Stimulated activated naive CD8-positive, alpha-beta T cell treated with anti-CD3 and anti-CD28 coated beads, Interleukin-15, Interleukin-2, amounts not matched to agents 100 ng/mL and 50 ng/mL, for 24 hours (primary cell): ENCODE results near the gene EHMT2.
"Not testable (repeated sequence)": the region's sequence is repeated elsewhere in the genome, so short reads cannot be mapped to it uniquely, and the experiment has no call there.

Experiments
- H3K27ac Mint-ChIP-seq: one replicate; pipeline ENCODE4 v1.8.0; 2021; ENCODE audit warnings: mild to moderate bottlenecking, mixed read lengths
- H3K27me3 Mint-ChIP-seq: one replicate; pipeline ENCODE4 v1.8.0; 2021; ENCODE audit warnings: mixed read lengths
- H3K36me3 Mint-ChIP-seq: one replicate; pipeline ENCODE4 v1.8.0; 2021; ENCODE audit warnings: low read depth, mixed read lengths
- H3K4me1 Mint-ChIP-seq: one replicate; pipeline ENCODE4 v1.8.0; 2021; ENCODE audit warnings: low read depth, mixed read lengths
- H3K4me3 Mint-ChIP-seq: one replicate; pipeline ENCODE4 v1.8.0; 2021; ENCODE audit warnings: mild to moderate bottlenecking, mixed read lengths
- H3K9me3 Mint-ChIP-seq: one replicate; pipeline ENCODE4 v1.8.0; 2021; ENCODE audit warnings: mixed read lengths

The EHMT2 gene

DNA sequence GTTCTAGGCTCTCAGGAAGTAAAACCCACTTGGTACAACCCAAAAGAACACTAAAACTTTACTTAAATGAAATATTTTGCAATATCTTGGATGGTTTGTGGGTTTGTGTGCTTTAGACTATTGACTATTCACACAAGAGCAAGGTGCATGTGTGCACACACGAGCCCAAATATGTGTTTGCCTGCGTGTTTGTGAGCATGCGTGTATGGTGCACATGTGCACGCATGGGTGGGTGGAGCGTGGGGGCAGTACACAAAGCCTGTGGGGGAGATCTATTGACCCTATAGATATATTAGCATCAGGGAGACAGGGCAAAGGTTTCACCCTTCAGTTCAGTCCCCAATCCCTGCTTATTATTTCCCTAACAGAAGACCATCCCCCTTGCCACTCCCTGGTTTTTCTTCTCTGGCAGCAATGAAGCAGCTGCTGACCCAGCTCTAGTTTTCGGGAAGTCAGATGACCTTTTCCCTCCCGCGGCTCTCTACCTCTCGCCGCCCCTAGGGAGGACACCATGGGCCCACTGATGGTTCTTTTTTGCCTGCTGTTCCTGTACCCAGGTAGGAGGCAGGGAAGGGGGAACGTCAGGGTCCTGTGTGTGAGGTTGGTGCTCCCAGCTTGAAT lies 29.9 kb upstream of the EHMT2 start, which contains the start of gene C2:
TSS of gene C2 (plus strand) at position 476 of the 621 bp plus-strand sequence. CDS start at position 512, 36 bp downstream.
- Mint-ChIP-seq H3K4me1 (no peaks in the 10 kb centered on the region), H3K27ac (no peak within 1 kb of the TSS), H3K27me3 (peaks cover 2% of the 10 kb centered on the region), H3K9me3 (no peaks in the 10 kb centered on the region), H3K4me3 (no peak within 1 kb of the TSS), H3K36me3 (no peaks in the 10 kb centered on the region)

DNA sequence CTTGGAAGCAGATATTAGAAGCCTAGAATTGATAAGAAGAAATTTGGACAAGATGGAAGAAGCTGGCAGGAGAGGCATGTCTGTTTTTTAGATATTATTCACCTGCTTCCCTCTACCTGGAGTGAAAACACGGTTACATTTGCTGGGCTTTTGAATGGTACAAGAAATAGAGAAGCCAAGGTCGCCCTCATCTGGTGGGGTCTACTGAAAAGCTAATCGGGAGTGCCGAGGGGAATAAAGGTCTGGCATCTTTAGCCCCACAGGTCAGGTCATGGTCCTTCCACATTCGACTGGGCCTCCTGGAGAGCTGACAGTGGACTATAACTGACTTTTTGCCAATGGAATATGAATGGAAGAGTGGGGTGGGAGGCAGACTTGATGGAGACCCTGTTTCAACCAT lies 25.4 kb upstream of the EHMT2 start:
- no peak overlapping the region for H3K4me3 Mint-ChIP-seq
- no peaks in the 10 kb centered on the region for H3K36me3 Mint-ChIP-seq
- H3K4me1 Mint-ChIP-seq = no peaks in the 10 kb centered on the region
- H3K27ac Mint-ChIP-seq = no peak overlapping the region
- H3K27me3 Mint-ChIP-seq = peaks cover 2% of the 10 kb centered on the region
- H3K9me3 Mint-ChIP-seq = no peaks in the 10 kb centered on the region

DNA sequence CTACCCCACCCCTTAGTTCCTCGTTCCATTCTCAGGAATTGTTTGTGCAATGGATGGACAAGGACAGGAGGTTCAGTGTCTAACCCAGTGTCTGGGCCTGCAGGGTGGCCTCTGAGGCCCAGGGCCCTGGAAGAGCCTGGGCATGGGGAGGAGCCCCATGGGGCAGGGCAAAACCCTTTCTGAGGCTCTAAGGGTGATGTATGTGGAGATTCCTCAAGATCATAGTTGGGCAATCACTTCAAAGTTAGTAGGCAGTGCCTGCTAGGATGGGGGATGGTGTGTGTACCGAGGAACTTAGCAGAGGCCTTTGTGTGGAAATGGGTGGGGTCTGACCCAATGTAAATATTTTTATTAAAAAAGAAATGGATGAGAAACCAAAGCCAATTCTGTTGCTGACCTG lies 23.3 kb upstream of the EHMT2 start:
- no peaks in the 10 kb centered on the region for H3K4me1 Mint-ChIP-seq
- no peak overlapping the region for H3K27ac Mint-ChIP-seq
- H3K36me3 Mint-ChIP-seq = no peaks in the 10 kb centered on the region
- H3K27me3 Mint-ChIP-seq = peaks cover 2% of the 10 kb centered on the region
- no peak overlapping the region for H3K4me3 Mint-ChIP-seq
- no peaks in the 10 kb centered on the region for H3K9me3 Mint-ChIP-seq

DNA sequence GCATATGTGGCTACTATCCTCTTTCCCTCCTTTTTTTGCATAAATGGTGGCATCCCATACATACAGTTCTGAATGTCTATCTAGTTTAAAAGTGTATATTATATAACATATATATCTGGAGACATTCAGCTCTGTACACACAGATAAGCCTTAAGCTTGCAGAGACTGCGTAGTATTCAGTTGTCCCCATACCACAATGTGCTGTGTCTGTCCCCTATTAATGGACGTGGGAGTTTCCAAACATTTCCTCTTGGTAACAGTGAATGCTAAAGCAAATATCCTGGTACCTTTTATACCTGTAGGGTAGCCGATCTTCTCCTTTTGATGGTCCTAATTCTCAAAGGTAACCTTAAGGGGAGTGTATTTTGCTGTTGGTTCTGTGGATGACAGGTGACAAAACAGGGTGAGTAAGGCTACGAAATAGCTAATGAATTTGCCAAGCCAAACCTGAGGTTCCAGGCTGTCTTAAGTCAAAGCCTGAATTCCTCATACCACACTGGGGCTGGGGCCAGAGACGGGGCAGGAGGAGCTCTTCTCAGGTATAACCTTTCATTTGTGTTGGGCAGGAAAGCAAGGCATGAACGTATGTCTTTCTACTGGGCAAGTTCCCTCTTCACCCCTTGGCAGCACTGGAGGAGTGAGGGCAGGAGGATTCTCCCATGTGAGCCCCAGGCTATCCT lies 22.3 kb upstream of the EHMT2 start:
- Mint-ChIP-seq H3K9me3 (no peaks in the 10 kb centered on the region), H3K36me3 (no peaks in the 10 kb centered on the region), H3K4me1 (no peaks in the 10 kb centered on the region), H3K27me3 (peaks cover 4% of the 10 kb centered on the region), H3K27ac (no peak overlapping the region), H3K4me3 (no peak overlapping the region)

DNA sequence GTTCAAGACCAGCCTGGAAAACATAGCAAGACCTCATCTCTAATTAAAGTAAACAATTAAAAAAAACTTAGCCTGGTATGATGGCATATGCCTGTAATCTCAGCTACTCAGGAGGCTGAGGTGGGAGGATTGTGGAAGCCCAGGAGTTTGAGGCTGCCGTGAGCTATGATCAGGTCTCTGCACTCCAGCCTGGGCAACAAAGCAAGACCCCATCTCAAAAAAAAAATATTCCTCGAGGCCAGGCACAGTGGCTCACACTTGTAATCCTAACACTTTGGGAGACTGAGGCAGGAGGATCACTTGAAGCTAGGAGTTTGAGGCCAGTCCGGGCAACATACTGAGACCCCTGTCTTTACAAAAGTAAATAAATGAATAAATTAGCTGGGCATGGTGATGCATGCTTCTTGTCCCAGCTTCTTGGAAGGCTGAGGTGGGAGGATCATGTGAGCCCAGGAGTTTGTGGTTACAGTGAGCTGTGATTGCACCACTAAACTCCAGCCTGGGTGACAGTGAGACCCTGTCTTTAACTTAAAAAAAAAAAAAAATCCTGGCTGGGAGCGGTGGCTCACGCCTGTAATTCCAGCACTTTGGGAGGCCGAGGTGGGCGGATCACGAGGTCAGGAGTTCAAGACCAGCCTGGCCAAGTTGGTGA lies 20.7 kb upstream of the EHMT2 start:
- H3K4me1 Mint-ChIP-seq = no peaks in the 10 kb centered on the region
- H3K4me3 Mint-ChIP-seq = no peak overlapping the region

DNA sequence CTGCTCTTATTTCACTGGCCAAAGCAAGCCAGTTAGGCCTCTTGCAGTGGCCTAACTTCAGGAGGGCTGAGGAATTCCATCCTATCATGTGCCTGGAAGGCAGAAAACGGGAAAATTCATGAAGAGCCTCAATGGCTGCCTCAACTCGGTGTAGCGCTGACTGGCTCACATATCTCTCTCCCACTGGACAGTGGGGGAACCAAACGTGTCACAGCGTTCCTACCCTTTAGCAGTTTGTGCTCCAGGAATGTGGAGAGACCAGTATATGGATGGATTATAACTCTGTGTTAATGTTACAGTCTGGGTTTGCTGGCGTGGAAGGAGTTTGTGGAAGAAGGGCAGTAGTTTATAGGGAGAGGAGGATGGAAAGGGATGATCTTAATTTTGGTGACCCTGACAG lies 18.3 kb upstream of the EHMT2 start:
- H3K4me3 Mint-ChIP-seq = no peak overlapping the region
- peaks cover 4% of the 10 kb centered on the region for H3K27me3 Mint-ChIP-seq
- no peaks in the 10 kb centered on the region for H3K9me3 Mint-ChIP-seq
- peaks cover 10% of the 10 kb centered on the region for H3K4me1 Mint-ChIP-seq
- no peak overlapping the region for H3K27ac Mint-ChIP-seq
- H3K36me3 Mint-ChIP-seq = no peaks in the 10 kb centered on the region

More for the DNA sequence above, 20.7 kb upstream of the EHMT2 start:
- Mint-ChIP-seq H3K9me3 (no peaks in the 10 kb centered on the region), H3K27ac (no peak overlapping the region), H3K27me3 (peaks cover 4% of the 10 kb centered on the region), H3K36me3 (no peaks in the 10 kb centered on the region)

DNA sequence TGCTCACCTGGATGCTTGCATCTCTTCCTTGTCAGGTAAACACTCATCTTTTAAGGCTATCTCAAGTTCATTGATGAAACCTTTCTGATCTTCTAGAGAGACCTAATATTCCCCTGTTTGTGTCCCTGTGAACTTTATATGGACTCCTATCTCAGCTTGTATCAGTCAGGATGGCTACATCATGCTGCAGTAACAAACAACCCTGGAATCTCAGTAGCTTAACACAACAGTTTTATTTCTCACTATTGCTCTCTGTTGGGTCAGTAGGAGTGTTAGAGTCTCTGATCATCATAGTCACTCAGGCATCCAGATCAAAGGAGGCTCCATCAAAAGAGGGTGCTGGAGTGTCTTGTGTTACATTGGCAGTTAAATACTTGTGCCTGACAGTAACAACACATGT lies 17.9 kb upstream of the EHMT2 start:
- H3K27ac Mint-ChIP-seq = no peak overlapping the region
- peaks cover 12% of the 10 kb centered on the region for H3K4me1 Mint-ChIP-seq
- H3K9me3 Mint-ChIP-seq = no peaks in the 10 kb centered on the region
- peaks cover 4% of the 10 kb centered on the region for H3K27me3 Mint-ChIP-seq
- no peaks in the 10 kb centered on the region for H3K36me3 Mint-ChIP-seq
- H3K4me3 Mint-ChIP-seq = no peak overlapping the region

DNA sequence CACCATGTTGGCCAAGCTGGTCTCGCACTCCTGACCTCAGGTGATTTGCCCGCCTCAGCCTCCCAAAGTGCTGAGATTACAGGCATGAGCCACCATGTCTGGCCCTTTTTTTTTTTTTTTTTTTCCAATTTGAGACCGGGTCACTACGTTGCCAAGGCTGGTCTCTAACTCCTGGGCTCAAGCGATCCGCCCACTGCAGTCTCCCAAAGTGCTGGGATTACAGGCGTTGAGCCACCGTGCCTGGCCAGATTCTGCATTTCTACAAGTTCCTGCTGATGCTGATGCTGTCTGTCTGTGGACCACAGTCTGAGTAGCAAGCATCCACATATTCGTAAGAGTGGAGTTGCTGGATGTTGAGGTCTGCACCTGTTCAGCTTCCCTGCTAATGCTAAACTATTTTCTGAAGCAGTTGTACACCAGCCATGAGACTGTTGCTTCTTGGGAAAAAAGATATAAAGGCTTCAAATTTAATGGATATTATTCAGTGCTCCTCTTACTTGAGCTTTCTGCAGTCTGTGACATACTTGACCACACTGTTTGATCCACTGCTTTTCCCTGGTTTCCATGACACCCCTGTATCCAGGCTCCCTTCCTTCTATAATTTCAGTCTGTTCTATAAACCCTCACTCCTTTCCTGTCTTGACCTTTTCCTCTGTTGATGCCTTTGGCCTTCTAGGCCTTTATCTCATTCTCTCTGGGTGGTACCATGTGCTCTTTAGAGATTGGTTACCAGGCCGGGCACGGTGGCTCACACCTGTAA lies 14.5 kb upstream of the EHMT2 start:
- Mint-ChIP-seq H3K4me3 (no peak overlapping the region), H3K36me3 (no peaks in the 10 kb centered on the region), H3K27me3 (peaks cover 8% of the 10 kb centered on the region), H3K27ac (no peak overlapping the region), H3K9me3 (no peaks in the 10 kb centered on the region), H3K4me1 (peaks cover 22% of the 10 kb centered on the region)

DNA sequence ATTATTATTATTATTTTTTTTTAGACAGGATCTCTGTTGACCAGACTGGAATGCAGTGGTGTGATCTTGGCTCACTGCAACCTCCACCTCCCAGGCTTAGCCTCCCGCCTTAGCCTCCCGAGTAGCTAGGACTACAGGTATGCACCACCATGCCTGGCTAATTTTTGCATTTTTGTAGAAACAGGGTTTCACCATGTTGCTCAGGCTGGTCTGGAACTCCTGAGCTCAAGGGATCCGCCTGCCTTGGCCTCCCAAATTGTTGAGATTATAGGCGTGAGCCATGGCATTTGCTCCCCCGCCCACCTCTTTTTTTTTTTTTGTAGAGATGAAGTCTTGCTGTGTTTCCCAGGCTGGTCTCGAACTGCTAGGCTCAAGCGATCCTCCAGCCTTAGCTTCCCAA lies 11.8 kb upstream of the EHMT2 start:
- H3K9me3 Mint-ChIP-seq, H3K4me3 Mint-ChIP-seq, H3K27me3 Mint-ChIP-seq, H3K36me3 Mint-ChIP-seq, H3K27ac Mint-ChIP-seq: not testable (repeated sequence)
- peaks cover 22% of the 10 kb centered on the region for H3K4me1 Mint-ChIP-seq

DNA sequence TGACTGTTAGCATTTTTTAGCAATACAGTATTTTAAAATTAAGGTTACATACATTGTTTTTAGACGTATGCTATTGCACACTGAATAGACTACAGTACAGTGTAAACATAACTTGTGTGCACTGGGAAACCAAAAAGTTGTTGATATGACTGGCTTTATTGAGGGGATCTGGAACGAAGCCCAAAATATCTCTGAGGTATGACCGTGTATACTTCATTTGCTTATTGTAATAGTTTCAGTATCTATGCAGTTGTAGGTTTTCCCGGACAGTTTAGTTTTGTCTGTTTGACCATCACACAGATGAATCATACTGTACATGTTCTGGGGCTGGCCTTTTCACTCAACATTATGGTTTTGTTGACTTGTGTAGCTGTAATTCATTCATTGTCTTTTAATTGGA lies 11.3 kb upstream of the EHMT2 start:
- Mint-ChIP-seq H3K27me3 (peaks cover 4% of the 10 kb centered on the region), H3K9me3 (no peaks in the 10 kb centered on the region), H3K36me3 (no peaks in the 10 kb centered on the region), H3K4me1 (peaks cover 22% of the 10 kb centered on the region), H3K27ac (no peak overlapping the region), H3K4me3 (no peak overlapping the region)

DNA sequence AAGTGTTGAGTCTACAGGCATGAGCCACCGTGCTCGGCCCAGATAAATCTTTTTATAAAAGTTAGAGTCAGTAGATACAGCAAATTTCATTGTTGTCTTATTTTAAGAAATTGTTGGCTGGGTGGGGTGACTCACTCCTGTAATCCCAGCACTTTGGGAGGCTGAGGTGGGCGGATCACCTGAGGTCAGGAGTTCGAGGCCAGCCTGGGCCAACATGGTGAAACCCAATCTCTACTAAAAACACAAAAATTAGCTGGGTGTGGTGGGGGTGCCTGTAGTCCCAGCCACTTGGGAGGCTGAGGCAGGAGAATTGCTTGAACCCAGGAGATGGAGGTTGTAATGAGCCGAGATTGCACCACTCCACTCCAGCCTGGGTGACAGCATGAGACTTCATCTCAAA lies 10.8 kb upstream of the EHMT2 start:
- H3K36me3 Mint-ChIP-seq, H3K4me3 Mint-ChIP-seq, H3K27ac Mint-ChIP-seq, H3K27me3 Mint-ChIP-seq, H3K9me3 Mint-ChIP-seq: not testable (repeated sequence)
- peaks cover 22% of the 10 kb centered on the region for H3K4me1 Mint-ChIP-seq

DNA sequence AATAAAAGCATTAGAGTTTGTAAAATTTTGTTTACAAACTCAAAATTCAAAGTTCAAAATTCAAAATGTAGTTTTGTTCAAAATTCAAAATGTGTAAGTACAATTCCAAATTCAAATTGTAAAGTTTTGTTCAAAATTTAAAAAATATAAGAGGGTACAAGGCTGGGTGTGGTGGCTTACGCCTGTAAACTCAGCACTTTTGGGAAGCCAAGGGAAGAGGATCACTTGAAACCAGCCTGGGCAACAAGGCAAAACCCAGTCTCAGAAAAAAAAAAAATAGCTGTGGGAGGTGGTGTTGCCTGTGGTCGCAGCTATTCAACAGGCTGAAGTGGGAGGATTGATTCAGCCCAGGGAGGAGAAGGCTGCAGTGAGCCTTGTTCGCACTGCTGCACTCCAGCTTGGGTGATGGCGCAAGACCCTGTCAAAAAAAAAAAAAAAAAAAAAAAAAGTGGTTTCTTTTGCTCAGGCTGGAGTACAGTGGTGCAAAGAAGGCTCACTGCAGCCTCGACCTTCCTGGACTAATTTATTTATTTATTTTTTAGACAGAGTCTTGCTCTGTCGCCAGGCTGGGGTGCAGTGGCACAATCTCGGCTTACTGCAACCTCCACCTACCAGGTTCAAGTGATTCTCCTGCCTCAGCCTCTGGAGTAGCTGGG lies 9.8 kb upstream of the EHMT2 start:
- no peak overlapping the region for H3K27ac Mint-ChIP-seq
- peaks cover 4% of the 10 kb centered on the region for H3K27me3 Mint-ChIP-seq
- peaks cover 29% of the 10 kb centered on the region for H3K4me1 Mint-ChIP-seq
- H3K4me3 Mint-ChIP-seq = no peak overlapping the region
- no peaks in the 10 kb centered on the region for H3K36me3 Mint-ChIP-seq
- H3K9me3 Mint-ChIP-seq = no peaks in the 10 kb centered on the region

DNA sequence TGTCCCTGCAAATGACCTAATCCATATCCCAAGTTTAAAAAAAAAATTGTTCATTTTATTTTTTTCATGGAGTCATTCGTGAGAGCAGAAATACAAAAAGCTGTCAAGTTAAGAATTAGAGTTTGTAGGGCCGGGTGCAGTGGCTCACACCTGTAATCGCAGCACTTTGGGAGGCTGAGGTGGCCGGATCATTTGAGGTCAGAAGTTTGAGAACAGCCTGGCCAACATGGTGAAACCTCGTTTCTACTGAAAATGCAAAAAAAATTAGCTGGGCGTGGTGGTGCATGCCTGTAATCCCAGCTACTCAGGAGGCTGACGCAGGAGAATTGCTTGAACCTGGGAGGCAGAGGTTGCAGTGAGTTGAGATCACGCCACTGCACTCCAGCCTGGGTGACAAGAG lies 9.2 kb upstream of the EHMT2 start:
- H3K4me3 Mint-ChIP-seq, H3K36me3 Mint-ChIP-seq, H3K9me3 Mint-ChIP-seq, H3K27me3 Mint-ChIP-seq, H3K27ac Mint-ChIP-seq: not testable (repeated sequence)
- peaks cover 23% of the 10 kb centered on the region for H3K4me1 Mint-ChIP-seq

DNA sequence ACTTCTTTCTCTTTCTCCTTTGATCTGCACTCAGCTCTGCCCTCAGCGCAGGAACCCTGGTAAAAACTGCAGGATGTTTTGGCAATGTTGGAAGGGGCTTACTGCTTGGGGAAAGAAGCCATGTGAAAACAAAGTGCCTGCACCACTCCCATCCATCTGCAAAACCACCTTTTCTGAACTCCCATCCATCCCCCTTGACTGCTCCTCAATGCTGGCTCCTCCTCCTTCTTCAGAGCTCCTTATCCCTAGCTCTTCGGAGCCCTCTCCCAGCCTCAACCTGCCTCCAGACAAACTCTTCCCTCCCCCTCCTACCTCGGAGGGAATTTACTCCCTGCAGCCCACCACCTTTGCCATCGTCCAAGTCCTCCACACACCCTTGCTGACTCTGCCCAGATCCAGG lies 8.6 kb upstream of the EHMT2 start:
- no peaks in the 10 kb centered on the region for H3K9me3 Mint-ChIP-seq
- H3K4me1 Mint-ChIP-seq = peaks cover 24% of the 10 kb centered on the region
- H3K27ac Mint-ChIP-seq = no peak overlapping the region
- peaks cover 4% of the 10 kb centered on the region for H3K27me3 Mint-ChIP-seq
- no peaks in the 10 kb centered on the region for H3K36me3 Mint-ChIP-seq
- no peak overlapping the region for H3K4me3 Mint-ChIP-seq

DNA sequence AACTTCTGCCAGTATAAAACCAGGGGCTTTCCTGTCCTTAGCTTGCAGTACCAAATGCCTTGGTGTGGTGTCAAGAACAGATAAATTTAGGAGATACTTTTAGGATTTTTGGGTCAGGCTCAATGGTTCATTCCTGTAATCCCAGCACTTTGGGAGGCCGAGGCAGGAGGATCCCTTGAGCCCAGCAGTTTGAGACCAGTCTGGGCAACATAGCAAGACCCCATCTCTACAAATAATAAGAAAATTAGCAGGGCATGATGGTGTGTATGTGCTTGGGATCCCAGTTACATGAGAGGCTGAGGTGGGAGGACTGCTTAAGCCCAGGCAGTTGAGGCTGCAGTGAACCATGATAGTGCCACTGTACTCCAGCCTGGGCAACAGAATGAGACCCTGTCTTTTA lies 7.5 kb upstream of the EHMT2 start:
- H3K27ac Mint-ChIP-seq = no peak overlapping the region
- H3K36me3 Mint-ChIP-seq = no peaks in the 10 kb centered on the region
- no peak overlapping the region for H3K4me3 Mint-ChIP-seq
- H3K4me1 Mint-ChIP-seq = peaks cover 25% of the 10 kb centered on the region
- H3K27me3 Mint-ChIP-seq = peaks cover 4% of the 10 kb centered on the region
- no peaks in the 10 kb centered on the region for H3K9me3 Mint-ChIP-seq
